HepG2 (cell line): ENCODE measurements around the gene FGFBP2. TPM values are rescaled to one million over a fixed set of nuclear protein-coding genes. Genes with fewer than 3 reads are reported as not detected.

Experiments used
- ATAC-seq: fragments of 200-7000 bp; cut with Tn5 transposase; 3 replicates; pipeline ENCODE4 v1.9.1; 2020; ENCODE audit warnings: mild to moderate bottlenecking, moderate library complexity
- BruUV-seq: library from RNA; stranded (reverse); fragments of 400-500 nt; replicated peaks from 2 replicates; lab custom pipeline; 2021; lab: Mats Ljungman, UMichigan
- CTCF ChIA-PET: fragments of 300-600 bp; formaldehyde crosslinking; extraction: SDS; loops from one replicate; lab custom pipeline; 2021; ENCODE audit warnings: low total read pairs, inconsistent platforms, low intra/inter-chr PET ratio; lab: Yijun Ruan, JAX
- POLR2A ChIA-PET: fragments of 350-600 bp; sonication (Branson Sonifier 250); formaldehyde crosslinking; loops from one replicate; lab custom pipeline; 2020; ENCODE audit warnings: antibody characterized with exemption, inconsistent platforms; lab: Yijun Ruan, JAX
- DNase-seq: peaks from one replicate; pipeline ENCODE4 v3.0.0-alpha.2; 2015; ENCODE audit warnings: low spot score
- FAIRE-seq: peaks from 3 replicates; lab custom pipeline; 2011; peaks lifted over from hg19 to GRCh38; lab: Jason Lieb, UNC
- H2AFZ ChIP-seq: one replicate; pipeline ENCODE4 v1.6.1; 2011; ENCODE audit warnings: low read length, inconsistent platforms
- H3K27ac ChIP-seq: fragments of 300-600 bp; 3 replicates; pipeline ENCODE4 v1.8.0; 2011; ENCODE audit warnings: mixed run types, mild to moderate bottlenecking, mixed read lengths, low read length, inconsistent platforms; ENCODE audit not compliant: insufficient read depth; ENCODE audit errors: extremely low read length
- H3K27me3 ChIP-seq, 2 experiments: fragments of 200-600 bp in 1 of 2; 2 replicates in 1 of 2; 3 replicates in 1 of 2; pipeline versions ENCODE4 v1.6.0 to v1.8.0; 2011; ENCODE audit warnings: low read length in 2 of 2, mild to moderate bottlenecking in 2 of 2, moderate library complexity in 2 of 2, inconsistent platforms in 1 of 2; ENCODE audit not compliant: insufficient read depth in 2 of 2, control insufficient read depth in 1 of 2
- H3K36me3 ChIP-seq, 2 experiments: fragments of 200-600 bp in 1 of 2; replicated peaks in 1 of 2; 2 replicates in 1 of 2; 3 replicates in 1 of 2; pipeline versions ENCODE4 v1.5.1 to v1.8.0; 2011; ENCODE audit warnings: low read length in 2 of 2, inconsistent platforms in 1 of 2; ENCODE audit not compliant: insufficient read depth in 2 of 2, control insufficient read depth in 1 of 2
- H3K4me1 ChIP-seq: 2 replicates; pipeline ENCODE4 v1.5.1; 2012; ENCODE audit warnings: low read length, inconsistent platforms; ENCODE audit not compliant: insufficient read depth
- H3K4me2 ChIP-seq: 2 replicates; pipeline ENCODE4 v1.6.0; 2011; ENCODE audit warnings: low read depth, low read length, inconsistent platforms
- H3K4me3 ChIP-seq, 3 experiments: fragments of 200-600 bp in 1 of 3; sonication (generic), shearing (Covaris generic) in 1 of 3; replicated peaks in 1 of 3; 2 replicates each; pipeline ENCODE4 v1.5.1; 2011 to 2016; ENCODE audit warnings: low read length in 3 of 3, inconsistent platforms in 2 of 3, low read depth in 2 of 3, mild to moderate bottlenecking in 2 of 3, control low read depth in 1 of 3, mixed read lengths in 1 of 3; ENCODE audit not compliant: insufficient read depth in 1 of 3
- H3K79me2 ChIP-seq: one replicate; pipeline ENCODE4 v1.6.1; 2011; ENCODE audit warnings: low read length, inconsistent platforms; ENCODE audit not compliant: insufficient read depth
- H3K9ac ChIP-seq: 2 replicates; pipeline ENCODE4 v1.6.0; 2011; ENCODE audit warnings: mild to moderate bottlenecking, low read depth, low read length, inconsistent platforms; ENCODE audit not compliant: insufficient read depth
- H3K9me3 ChIP-seq: 2 replicates; pipeline ENCODE4 v1.5.1; 2012; ENCODE audit warnings: mild to moderate bottlenecking, low read length
- H4K20me1 ChIP-seq: 2 replicates; pipeline ENCODE4 v1.6.0; 2011; ENCODE audit warnings: inconsistent platforms, mild to moderate bottlenecking, low read length, moderate library complexity; ENCODE audit not compliant: insufficient read depth
- ATF6 ChIP-seq: sonication (generic); formaldehyde crosslinking; conservative IDR thresholded peaks from 2 replicates; pipeline ENCODE4 v1.4.0; 2020; ENCODE audit warnings: missing genetic modification reagents
- E2F2 ChIP-seq: sonication (generic); formaldehyde crosslinking; IDR thresholded peaks from 2 replicates; pipeline ENCODE4 v1.4.0; 2020; ENCODE audit warnings: missing genetic modification reagents, borderline replicate concordance
- FOXP1 ChIP-seq, 2 experiments: fragments of 450-650 bp in 1 of 2; IDR thresholded peaks; 2 replicates each; pipeline ENCODE4 v1.6.1; 2017 to 2018; ENCODE audit warnings: antibody characterized with exemption in 1 of 2
- GTF2F1 ChIP-seq: fragments of 150-350 bp; IDR thresholded peaks from 2 replicates; pipeline ENCODE4 v1.6.1; 2014; ENCODE audit warnings: low read length
- IRF2 ChIP-seq: IDR thresholded peaks from 2 replicates; pipeline ENCODE4 v1.6.1; 2018; ENCODE audit warnings: missing genetic modification reagents, missing compliant biosample characterization
- PRDM4 ChIP-seq: sonication (generic); formaldehyde crosslinking; IDR thresholded peaks from 2 replicates; pipeline ENCODE4 v1.9.0; 2021; ENCODE audit warnings: missing genetic modification reagents, borderline replicate concordance
- SIN3A ChIP-seq: IDR thresholded peaks from 2 replicates; pipeline ENCODE4 v1.6.1; 2011; ENCODE audit warnings: low read depth, mild to moderate bottlenecking, control low read depth, low read length, borderline replicate concordance
- SNRNP70 ChIP-seq: fragments of 200-400 bp; formaldehyde crosslinking; IDR thresholded peaks from 2 replicates; pipeline ENCODE4 v1.6.1; 2017; ENCODE audit warnings: mild to moderate bottlenecking, low read depth, low read length, moderate library complexity
- TP53 ChIP-seq: sonication (generic); formaldehyde crosslinking; conservative IDR thresholded peaks from 2 replicates; pipeline ENCODE4 v1.4.0; 2020; ENCODE audit warnings: missing genetic modification reagents
- ZFP1 ChIP-seq: IDR thresholded peaks from 2 replicates; pipeline ENCODE4 v1.6.1; 2016
- ZNF234 ChIP-seq: sonication (generic); formaldehyde crosslinking; conservative IDR thresholded peaks from 2 replicates; pipeline ENCODE4 v1.5.1; 2020; ENCODE audit warnings: mild to moderate bottlenecking, missing genetic modification reagents
- ZNF451 ChIP-seq: sonication (generic); formaldehyde crosslinking; IDR thresholded peaks from 2 replicates; pipeline ENCODE4 v1.5.0; 2020; ENCODE audit warnings: mild to moderate bottlenecking, missing genetic modification reagents
- ZNF670 ChIP-seq: sonication (generic); formaldehyde crosslinking; IDR thresholded peaks from 2 replicates; pipeline ENCODE4 v1.8.0; 2022; ENCODE audit warnings: mild to moderate bottlenecking, missing genetic modification reagents, borderline replicate concordance
- ZNF770 ChIP-seq: sonication (generic); formaldehyde crosslinking; IDR thresholded peaks from 2 replicates; pipeline ENCODE4 v1.5.0; 2020; ENCODE audit warnings: mild to moderate bottlenecking, missing genetic modification reagents
- ZNF841 ChIP-seq: sonication (generic); formaldehyde crosslinking; IDR thresholded peaks from 2 replicates; pipeline ENCODE4 v1.8.1; 2023; ENCODE audit warnings: missing genetic modification reagents, borderline replicate concordance
- WGBS: methylation state at CpG from one replicate; pipeline ENCODE4 v1.1.6; 2017; ENCODE audit warnings: low lambda C conversion rate; 5-methylcytosine and 5-hydroxymethylcytosine counted together
- in situ Hi-C: cut with HindIII; loops from 2 replicates; pipeline ENCODE4 v1.10.0; 2017; ENCODE audit warnings: low pct_unique_long_range_greater_than_20kb; ENCODE audit not compliant: extremely low pct_ligation_motif_present
- intact Hi-C: fragments of 100-400 bp; cut with micrococcal nuclease; formaldehyde crosslinking; loops from one replicate; pipeline ENCODE4 v1.10.0; 2022; ENCODE audit not compliant: unreplicated experiment
- polyA plus RNA-seq, 8 experiments: library from polyadenylated mRNA; depleted of rRNA in 3 of 8; stranded (reverse) in 7 of 8; unstranded in 1 of 8; fragments of >200 nt; fragmentation: Illumina TruSeq in 4 of 8; extraction: Trizol in 4 of 8; gene quantifications; 2 replicates each; pipeline versions ENCODE4 v1.2.1 to v1.2.3, GENCODE V29; 2011 to 2016; ENCODE audit warnings: low read depth in 4 of 8, missing spikeins in 1 of 8, mixed read lengths in 1 of 8; ENCODE audit not compliant: insufficient read depth in 1 of 8
- total RNA-seq, 5 experiments: library from RNA; depleted of rRNA; stranded (reverse); fragments of >200 nt; fragmentation: Illumina TruSeq; extraction: Trizol; gene quantifications; 2 replicates each; pipeline ENCODE4 v1.2.3, GENCODE V29; 2016; ENCODE audit warnings: low read depth in 1 of 5

Gene FGFBP2
- total and polyA plus RNA-seq, 2 of the 13 experiments (the other 11 are each of a cell fraction or from before 2014, with no cell fraction given): not detected

- H3K4me3 ChIP-seq: no peak overlapping the region
- no TSS peak for BruUV-seq
- POLR2A ChIA-PET: no interaction called here
- CTCF ChIA-PET: no interaction called here
- no peak overlapping the region for H2AFZ ChIP-seq
- WGBS: 1% methylated on average over 3 of the region's 3 CpGs
- no peak overlapping the region for H3K4me2 ChIP-seq
- H3K36me3 ChIP-seq: no peaks in the 10 kb centered on the region
- H3K9ac ChIP-seq: no peak overlapping the region
- H3K79me2 ChIP-seq: no peaks in the 10 kb centered on the region
- in situ Hi-C loops (no loop called here), intact Hi-C loops (no loop called here)
- H3K4me1 ChIP-seq: no peaks in the 10 kb centered on the region
- ATAC-seq (no peak), FAIRE-seq (no peak), DNase-seq (no peak)
- peaks cover 6 to 22% of the 10 kb centered on the region in 2 experiments; a peak in 3 of 5 replicates for H3K27me3 ChIP-seq
- H3K9me3 ChIP-seq: no peaks in the 10 kb centered on the region
- no peaks in the 10 kb centered on the region for H4K20me1 ChIP-seq
- no peak overlapping the region for H3K27ac ChIP-seq
- TF ChIP-seq ZNF451 (CRISPR knock-in tag): no peak
- no peak for TF ChIP-seq ZFP1 (CRISPR knock-in tag)
- TF ChIP-seq GTF2F1: no peak
- TF ChIP-seq ATF6 (CRISPR knock-in tag): no peak
- no peak for TF ChIP-seq PRDM4 (CRISPR knock-in tag)
- TF ChIP-seq SNRNP70: no peak
- TF ChIP-seq TP53 (CRISPR knock-in tag): no peak
- no peak for TF ChIP-seq ZNF670 (CRISPR knock-in tag)
- TF ChIP-seq ZNF234: no peak
- TF ChIP-seq E2F2 (CRISPR knock-in tag): no peak
- no peak for TF ChIP-seq FOXP1 (IDR thresholded peaks at IDR 0.05)
- no peak for TF ChIP-seq FOXP1 (CRISPR knock-in tag; IDR thresholded peaks at IDR 0.05)
- no peak for TF ChIP-seq SIN3A
- no peak for TF ChIP-seq IRF2
- no peak for TF ChIP-seq ZNF841 (CRISPR knock-in tag)
- TF ChIP-seq ZNF770 (CRISPR knock-in tag): no peak
Measured at GRCh38 chr4:15934259-15934658, 28.7 kb downstream of the FGFBP2 start.
